HG02840 (cell line): Measurements from ENCODE around the gene RNF150.

Experiments
- ATAC-seq: cut with Tn5 transposase; IDR thresholded peaks from one replicate; pipeline ENCODE4 v1.9.1; 2021; ENCODE audit warnings: mild to moderate bottlenecking, moderate library complexity, moderate number of reproducible peaks; ENCODE audit not compliant: unreplicated experiment, low FRiP score

The RNF150 gene

DNA sequence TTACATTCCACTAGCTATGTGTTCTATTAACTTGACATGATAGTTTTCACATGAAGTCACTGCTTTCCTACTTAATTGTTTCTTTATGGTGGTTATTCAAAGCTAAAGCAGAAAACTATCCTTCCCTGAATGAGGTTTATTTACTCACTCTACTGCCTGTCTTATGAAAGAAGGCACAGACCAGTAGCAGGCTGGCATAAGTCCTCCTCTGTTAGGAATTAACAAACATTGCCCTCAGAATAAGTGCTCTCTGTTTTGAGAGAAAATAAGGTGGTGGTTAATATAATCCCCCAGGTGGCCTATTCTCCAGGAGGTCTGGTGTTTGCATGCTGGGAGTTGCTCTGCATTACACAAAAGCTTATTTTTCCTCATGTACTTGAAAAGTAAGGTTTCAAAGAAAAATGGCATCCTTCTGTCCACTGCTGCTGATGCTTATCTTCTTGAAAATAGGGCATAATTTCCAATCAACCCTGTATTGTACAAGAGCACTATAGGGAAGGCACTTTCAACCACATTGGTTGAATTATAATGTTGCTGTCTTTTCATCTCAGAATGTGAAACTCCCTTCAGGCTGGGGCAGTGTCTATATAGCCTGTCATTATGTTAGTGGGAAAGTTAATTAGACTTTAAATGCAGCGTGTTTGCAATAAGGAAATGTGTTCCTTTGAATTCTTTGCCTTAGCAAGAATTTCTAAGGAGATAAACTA, 257.4 kb downstream of the RNF150 start:
- no peak for ATAC-seq

DNA sequence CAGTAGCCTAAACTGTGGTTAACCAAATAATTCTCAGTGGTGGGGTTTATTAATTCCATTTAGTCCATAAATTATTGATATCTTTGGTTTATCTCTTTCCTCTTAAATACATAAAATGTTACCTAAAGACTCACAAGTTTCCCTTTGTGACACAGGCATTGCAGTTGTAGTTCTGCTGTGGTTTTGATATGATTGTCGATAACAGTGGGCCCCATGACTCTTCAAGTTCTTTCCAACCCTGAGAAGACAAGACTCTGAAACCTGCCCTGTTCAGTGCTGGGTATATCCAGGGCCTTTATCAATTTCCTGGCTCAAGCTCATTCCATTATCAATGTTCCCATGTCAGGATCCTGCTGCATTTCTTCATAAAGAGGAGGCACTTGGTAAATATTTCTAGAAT, 259.2 kb downstream of the RNF150 start:
- no peak for ATAC-seq

DNA sequence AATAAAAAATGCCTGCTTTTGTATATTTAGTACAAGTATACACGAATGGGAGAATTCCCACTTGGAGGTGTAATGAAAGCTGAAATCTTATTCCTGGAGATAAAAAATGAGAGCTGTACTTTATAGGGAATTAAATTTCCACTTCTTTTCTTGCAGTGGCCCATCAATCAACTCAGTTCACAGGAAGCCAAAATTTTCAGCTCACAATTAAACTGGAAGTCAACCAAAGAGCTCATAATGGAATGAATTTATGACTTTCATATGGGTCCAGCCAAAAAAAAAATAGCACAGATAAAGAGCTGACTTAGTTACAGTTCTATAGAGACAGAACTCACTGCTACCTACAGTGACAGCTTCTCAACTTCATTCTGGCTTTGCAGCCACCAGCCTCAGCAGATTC, 261.9 kb downstream of the RNF150 start:
- no peak for ATAC-seq

DNA sequence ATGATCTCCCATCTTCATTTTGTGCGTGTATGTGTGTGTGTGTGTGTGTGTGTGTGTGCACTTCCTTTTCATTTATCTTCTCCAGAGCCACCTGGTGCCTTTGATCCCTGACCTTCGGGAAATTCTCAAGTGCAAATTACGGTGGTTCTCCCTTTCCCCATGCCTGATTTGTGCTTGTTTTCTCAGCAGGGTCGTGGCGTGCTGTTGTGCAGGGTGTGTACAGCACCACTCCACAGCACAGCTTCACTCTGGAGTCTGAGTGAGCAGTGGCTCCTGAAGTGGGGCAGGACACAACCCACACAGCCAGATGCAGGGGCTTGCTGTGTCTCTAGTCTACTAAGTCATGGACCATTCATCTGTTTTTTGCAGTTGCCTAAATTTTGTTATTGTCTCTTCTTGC, 262.8 kb downstream of the RNF150 start:
- ATAC-seq: no peak

DNA sequence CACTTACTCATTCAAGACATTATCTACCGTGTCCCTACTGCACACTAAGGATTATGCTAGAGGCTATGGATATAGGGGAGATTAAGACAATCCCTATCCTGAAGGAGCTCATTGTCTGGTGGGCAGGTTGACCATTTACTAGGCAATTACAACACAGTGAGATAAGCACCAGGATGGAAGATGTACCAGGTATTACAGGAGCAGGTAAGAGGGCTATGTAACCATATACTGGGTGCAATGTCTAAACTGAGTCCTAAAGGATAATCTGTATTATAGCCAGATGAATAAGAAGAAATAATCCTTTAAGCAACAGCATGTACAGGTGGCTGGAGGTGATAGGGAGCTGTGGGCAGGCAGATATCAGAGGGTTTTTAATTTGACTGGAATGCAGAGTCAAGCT, 263.8 kb downstream of the RNF150 start:
- no peak for ATAC-seq

DNA sequence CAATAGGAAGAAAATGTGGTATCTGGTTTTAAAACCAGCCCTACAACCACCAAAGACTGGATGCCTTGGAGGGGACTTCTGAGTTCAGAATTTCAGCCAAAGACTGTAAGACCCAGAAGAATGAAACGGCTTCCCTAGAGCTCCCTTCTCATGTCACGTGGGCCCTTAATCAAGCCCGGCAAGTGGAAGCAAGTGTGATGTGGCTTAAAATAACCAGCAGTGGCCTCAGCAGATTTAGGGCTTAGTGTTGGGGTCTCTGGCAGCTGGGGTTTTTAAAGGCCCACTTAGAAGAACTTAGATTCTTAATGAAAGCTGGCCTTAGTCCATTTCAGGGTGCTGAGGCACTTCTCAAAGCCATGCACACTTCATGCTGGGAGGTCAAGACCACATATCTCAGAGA, 265.9 kb downstream of the RNF150 start:
- ATAC-seq: no peak

DNA sequence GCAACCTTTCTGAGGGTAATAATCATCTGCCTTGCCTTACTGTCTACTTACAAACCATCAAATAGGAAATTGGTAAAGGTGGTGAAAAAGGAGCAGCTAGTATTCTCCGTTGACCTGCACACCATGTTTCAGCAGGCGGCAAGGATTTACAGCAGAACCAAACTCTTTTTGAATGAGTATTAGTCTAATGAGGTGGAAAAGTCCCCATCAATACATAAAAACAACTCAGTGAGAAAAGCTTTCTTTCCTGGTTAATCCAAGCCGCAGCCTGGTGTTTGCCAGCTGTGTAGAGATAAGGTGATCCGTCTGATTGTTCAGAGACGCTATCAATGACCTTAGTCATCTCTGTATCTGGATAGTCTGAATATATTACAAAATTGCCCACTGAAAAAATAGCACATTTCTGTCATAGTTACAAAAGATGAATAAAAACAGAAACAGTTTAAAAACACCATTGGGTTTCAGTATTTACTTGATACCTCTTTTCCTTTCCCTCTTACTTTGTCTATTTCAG, 266.7 kb downstream of the RNF150 start:
- no peak for ATAC-seq

DNA sequence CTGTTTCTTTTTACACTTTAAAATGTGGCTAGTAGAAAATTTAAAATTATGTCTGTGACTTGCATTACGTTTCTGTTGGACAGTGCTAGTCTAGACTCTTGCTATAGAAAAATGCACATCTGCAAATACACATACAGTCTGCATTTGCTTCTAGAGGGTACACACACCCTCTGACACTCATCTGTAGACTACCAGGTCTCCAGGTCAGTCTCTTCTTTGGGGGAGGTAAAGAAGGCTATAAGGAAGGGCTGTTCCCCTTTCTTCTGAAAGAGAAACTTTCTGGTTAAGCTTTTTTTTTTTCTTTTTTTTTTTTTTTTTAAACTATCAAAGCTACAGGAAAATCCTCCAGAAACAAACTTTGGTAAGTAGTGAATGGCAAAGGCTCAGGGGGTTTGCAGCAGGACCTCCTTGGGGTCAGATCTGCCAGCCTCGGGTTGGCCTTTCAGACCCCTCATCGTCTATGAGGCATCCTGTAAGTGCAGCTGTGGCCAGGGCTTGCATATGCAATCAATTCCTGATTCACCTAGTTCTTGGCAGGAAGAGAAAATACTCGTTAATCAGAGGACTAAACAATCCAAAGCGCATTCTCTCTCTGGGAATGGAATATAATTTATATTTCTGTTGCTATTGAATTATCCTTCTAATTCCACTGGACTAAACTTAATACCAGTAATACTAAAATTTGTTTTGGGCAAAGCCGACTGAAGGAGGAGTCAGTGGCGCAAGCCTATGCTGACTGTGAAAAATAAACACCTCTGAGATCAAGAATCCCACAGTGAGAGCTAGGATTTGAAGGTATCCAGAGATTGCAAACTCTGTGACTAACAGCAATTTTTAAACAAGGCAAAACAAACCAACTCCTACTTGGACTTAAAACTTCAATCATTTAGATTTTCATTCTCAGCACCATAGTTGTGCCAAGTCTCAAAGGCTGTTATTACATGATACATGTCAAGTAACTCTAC, 267.7 kb downstream of the RNF150 start:
- no peak for ATAC-seq

DNA sequence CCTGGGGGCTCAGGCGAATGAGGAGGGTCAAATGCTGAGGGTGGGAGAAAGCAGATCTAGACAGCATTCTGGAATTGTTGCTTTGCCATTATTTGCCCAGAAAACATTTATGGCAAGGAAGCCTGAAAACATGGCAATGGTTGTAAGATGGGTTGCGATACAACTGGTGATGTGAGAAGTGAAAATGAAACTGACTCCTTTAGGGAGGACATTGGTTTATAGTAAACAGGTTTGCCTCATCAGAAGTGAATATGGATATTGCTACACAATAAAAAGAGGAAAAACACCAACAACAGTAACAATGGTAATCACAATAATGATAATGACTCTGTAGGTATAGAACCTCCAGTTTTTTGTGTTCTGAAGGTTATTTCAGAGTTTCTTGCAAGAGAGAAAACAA, 270.1 kb downstream of the RNF150 start:
- no peak for ATAC-seq

DNA sequence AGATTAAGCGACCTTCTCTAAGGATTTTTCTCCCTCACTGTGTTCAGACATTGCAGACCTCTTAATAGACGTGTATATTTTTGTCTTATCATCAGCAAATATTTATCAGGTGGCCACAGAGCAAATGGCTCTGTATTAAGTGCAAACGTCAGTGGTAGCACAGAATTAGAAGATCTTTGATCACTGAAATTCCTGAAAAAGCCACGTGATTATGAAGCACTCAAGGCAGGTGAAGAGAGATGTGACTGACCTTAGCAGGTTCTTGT, 271.2 kb downstream of the RNF150 start:
- ATAC-seq: no peak

DNA sequence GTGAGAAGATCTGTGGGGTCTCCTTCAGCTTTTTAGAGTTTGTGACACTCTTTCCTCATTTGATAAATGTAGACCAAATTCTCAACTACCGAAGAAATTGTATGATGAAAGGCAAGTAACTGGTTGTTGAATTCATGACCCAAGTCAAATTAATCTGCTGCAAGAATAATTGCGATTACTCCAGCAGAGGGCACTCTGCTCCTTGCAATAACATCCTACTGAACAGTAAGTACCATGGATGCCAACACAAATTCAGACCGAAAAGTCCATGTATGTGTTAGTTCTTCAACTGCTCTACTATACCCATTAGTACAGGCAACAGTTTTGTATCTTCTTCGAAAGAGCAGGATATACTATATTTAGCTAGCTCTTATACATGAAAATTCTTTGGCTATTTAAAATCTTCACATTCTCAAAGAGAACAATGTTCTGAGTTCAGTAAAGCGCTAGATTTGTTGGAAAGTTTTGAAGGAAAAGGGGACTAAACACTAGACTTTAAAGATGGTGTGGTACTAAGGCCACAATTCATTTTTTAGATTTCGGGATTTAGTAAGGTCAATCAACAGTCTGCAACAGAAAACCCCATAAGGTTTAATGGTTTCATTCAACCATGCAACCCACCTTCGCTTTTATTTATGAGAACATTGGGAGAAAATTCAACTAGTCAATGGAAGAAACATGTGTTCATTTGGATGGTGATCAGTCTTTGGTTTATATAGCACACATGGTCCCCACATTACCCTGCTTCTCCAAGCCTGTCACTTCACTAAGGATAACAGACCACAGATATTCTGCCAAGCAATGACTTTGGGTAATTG, 271.7 kb downstream of the RNF150 start:
- no peak for ATAC-seq

DNA sequence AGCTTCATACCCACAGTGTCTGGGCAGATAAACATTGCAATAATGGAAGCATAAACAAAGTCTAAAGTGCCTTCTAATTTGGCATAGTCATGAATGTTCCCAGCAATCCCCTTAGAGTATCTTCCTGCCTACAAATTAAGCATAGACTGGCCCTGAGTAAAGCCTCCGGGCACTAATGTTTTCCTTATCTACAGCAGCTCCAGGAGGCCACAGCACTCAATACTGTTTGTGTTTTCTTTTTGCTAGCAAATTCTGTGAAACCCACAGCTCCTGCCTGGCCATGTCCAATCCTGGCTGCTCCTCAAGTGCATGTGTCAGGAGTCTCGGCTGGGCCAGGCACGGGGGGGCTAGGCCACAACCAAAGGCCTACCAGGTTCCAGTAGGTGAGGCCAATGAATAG, 274.4 kb downstream of the RNF150 start:
- no peak for ATAC-seq

DNA sequence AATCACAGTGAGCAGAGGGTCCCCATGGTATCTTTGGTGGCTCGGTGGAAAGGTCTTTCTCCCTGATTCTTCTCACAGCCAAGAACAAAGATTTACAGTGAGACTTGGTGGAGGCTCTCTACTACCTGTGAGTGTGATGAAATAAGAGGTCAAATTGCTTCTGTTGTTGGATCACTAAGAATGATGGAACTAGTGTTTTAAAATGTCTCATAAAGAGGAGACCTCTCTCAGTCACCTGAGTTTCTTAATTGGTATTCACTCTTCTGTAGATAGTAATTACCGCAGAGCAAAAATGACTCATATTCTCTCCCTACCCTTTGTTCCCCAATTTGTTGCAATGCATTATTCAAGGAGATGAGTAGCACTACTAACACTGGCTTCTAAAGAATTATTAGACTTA, 276.2 kb downstream of the RNF150 start:
- no peak for ATAC-seq

DNA sequence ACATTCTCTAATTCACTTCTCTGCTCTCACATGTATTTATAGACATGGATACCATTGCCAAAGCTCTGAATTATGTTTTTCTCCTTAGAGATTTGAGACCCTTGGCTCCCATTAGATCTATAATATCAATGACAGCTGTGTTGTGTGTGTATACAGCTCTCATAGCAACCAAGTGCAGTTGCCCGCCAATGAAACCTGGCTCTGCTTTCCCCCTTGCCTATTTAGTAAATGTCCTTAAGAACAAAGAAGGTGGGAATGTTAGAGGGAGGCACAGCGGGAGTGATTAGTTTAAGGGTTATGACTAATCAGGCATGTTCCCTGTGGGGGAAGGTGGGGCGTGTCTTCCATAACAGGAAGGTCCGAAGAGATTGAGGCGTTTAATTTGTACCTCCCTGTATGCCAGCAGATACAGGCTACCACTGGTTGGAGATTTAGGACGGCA, 276.6 kb downstream of the RNF150 start:
- no peak for ATAC-seq

DNA sequence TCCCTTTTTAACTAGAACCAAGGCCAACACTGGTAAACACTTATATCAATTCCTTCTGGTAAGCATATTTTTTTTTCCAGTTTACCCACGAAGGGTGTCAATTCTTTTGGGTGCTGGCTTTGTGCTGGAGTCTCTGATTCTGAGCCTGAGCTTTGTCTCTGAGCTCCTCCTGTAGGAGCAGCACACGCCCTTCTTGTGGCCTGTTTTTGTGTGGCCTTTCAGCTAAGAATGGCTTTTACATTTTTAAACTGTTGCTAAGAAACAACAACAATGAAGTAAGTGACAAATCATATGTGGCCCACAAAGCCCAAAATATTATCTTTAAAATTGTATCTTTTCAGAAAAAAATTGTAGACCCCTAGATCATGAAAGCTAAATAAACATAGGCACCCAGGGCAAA, 279.1 kb downstream of the RNF150 start:
- no peak for ATAC-seq

DNA sequence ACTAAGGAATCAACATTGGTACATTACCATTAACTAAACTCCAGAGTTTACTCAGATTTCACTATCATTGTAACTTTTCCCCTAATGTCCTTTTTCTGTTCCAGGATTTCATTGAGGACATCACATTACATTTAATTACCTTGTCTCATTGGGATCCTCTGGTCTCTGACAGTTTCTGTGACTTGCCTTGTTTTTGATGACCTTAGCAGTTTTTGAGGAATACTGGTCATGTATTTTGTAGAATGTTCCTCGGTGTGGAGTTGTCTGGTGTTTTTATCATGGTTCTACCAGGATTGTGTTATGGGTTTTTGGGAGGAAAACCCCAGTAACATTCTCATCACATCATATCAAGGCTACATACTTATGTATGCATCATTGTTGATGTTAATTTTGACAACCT, 281.5 kb downstream of the RNF150 start:
- no peak for ATAC-seq

DNA sequence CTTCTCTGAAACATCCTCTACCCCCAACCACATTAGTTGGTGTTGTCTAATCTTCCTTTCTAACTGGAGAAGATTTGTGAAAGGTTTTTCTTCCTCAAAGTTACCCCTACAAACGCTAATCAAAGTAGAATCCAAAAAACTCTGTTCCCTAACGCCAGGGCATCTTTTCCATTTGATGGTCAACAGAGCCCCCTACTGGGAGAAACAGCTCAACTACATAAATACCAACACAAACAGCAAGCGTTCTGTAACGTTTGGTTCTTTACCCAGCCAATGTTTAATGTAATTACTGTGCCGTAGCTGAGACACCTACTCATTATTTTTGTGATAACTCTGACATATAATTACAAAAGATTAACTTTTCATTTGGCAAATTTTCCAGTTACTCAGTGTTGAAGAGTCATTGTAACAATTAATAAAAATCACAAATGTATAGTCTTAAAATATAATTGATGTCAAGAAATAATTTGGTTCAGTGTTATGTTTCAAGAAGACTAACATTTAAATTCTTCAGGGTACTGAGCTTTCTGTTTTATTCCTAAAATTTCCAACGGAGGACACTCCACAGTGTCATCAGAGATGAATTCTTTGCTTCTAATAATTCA, 282.1 kb downstream of the RNF150 start:
- no peak for ATAC-seq

DNA sequence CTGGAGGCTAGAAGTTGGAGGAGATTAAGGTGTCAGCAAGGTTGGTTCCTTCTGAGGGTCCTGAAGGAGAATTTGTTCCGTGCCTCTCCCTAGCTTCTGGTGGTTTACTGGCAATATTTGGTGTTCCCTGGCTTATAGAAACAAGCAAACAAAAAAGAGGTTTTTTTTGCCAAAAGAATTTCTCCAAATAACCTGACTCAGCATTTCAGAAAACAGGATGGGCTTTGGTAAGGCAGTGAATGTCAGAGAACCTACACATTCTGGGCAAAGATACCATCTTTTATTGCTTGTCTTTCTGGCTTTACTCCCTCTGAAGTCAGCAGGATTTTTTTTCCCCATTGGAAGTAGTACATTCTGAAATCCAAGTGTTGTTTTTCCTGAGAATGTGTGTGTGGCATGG, 283.7 kb downstream of the RNF150 start:
- no peak for ATAC-seq

DNA sequence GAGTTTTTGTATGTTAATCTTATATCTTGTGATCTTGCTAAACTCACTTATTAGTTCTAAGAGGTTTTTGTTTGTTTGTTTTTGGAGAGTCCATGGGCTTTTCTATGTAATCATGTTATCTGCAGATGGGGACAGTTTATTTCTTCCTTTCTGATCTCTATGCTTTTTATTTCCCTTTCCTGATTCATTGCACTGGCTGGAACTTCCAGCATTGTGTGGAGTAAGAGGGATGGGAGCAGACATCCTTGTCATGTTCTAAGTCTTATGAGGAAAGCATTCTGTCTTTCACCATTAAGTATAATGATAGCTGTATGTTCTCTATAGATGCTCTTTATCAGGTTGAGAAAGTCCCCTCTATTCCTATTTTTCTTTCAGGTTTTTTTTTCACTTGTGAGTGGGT, 286.5 kb downstream of the RNF150 start:
- ATAC-seq: no peak

DNA sequence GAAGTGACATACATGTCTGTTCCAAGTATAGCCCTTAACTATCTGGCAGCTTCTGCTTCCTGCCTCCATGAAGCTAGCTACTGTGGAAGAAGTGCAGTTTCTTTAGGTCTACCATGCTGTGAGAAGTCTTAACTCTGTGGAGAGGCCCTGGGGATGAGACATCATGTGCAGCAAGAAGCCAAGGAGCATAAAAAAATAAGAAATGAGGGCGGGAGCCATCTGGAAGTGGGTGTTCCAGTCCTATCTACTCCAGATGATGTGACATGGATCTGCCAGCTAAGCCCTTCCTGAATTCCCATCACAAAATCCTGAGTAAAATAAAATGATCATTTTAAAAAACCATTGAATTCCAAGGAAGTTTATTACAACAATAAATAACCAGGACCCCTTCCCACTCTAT, 289.2 kb downstream of the RNF150 start:
- ATAC-seq: no peak

DNA sequence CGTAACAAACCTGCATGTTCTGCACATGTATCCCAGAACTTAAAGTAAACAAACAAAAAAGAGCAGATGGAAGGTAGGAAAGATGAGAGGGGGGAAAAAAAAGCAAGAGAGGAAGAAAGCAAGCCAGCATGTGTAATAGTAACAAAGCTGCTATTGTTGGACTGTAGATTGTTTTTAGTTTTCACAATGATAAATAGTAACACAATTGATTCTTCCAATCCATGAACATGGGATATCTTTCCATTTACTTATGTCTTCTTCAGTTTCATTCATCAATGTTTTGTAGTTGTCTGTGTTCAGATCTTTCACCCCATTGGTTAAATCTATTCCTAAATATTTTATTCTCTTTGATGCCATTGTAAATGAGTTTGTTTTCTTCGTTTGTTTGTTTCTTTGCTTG, 292.1 kb downstream of the RNF150 start:
- no peak for ATAC-seq
